HT-29 (cell line): ENCODE data around the gene LDB2. TPM values are rescaled to one million over a fixed set of nuclear protein-coding genes. Genes with fewer than 3 reads are reported as not detected.
"Not testable (repeated sequence)": the region's sequence is repeated elsewhere in the genome, so short reads cannot be mapped to it uniquely, and the experiment has no call there.

Experiments
- DNase-seq: peaks from one replicate; pipeline ENCODE4 v3.0.0-alpha.2; 2015; ENCODE audit warnings: low spot score
- total RNA-seq: library from RNA; depleted of rRNA; stranded (reverse); fragments of >200 nt; shearing (Covaris generic); gene quantifications from 2 replicates; pipeline ENCODE4 v1.2.3, GENCODE V29; 2014

Gene LDB2
- total RNA-seq, 1 experiment from 2014 or later = not detected

DNA sequence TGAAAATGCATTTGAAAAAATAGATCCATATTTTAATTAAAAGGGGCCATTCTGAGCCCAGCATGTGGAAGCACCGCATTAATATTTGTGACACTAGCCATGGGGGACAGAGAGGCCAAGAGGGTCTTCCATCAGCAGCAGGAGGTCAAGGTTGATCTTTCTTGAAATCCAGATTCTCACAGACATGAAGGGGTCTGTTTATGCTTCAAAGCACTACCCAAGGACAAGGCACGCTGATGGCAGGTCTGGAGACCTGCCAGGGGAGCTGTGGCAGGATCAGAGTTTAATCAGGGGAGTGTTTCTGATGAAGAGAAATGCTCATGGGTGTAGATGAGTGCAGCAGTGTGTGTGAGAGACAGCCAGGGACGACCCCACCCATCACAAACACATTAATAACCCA lies 243.3 kb downstream of the LDB2 start:
- DNase-seq = no peak

DNA sequence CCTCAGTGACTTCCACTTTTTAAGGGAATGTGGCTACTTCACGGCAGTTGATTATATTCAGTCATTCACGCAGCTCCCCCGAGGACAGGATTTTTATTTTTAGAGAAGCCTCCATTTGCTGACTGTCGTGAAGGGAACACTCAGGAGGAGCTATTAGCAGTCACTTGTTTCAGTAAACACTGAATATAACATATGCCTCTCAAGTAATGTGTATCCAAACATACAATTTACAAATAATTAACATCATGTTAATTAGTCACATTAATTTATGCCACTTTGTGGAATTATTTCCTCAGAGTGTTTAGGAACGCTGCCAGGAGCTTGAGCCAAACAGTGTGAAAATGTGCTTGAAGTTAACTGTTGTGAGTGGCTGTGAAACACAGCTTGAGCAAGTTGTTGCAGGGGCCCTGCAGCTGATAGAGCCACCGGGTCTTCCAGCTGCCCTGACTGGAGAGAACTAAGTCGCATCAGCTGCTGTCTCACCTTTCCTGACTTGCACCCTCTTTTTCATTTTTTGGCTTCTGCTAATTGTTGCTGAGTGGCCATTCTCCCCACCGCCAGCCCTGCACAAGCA lies 245.6 kb downstream of the LDB2 start:
- DNase-seq = no peak

- DNase-seq = no peak
These were observed 252.0 kb downstream of the LDB2 start for GRCh38 chr4:16646459-16646858.

GRCh38 chr4:16643893-16644292 lies 254.6 kb downstream of the LDB2 start:
- DNase-seq = no peak

DNA sequence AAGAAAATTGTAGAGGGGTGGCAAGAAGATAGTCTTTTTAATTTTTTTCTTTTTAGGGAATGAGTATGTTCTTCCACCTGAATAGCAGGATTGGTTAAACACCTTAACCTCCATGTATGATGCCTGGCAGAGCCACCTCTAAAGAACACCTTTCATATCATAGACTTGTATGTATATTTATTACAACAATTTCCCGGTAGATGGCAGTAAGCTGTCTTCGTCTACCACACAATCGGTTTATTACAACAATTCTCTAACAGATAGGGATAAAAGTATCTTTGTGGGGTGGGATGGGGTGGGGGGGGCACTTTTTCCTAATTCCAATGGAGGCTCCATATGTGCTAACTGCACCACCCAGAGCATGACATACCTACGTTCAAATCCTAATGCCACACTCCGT lies 255.5 kb downstream of the LDB2 start:
- peak; percentile 38 for DNase-seq

DNA sequence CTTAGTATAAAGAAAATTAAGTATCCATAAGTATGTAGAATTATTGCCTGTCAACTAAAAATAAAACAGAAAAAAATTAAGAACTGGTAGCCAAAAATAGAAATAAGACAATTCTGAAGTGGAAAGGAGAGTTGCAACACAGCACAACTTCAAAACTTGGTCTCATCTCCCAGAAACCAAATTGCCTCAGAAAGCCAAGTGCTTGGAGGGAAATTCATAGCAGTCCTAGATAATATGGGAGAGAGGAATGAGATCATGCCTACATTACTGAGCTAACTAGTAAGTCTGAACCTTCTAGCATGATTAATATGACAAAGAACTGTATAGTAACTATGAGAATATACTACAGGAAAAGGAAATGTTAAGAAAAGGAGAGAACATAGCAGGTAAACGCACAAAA lies 256.5 kb downstream of the LDB2 start:
- DNase-seq = no peak

- DNase-seq = no peak
These were observed 261.4 kb downstream of the LDB2 start for GRCh38 chr4:16636912-16637630.

- no peak for DNase-seq
These were observed 262.1 kb downstream of the LDB2 start for GRCh38 chr4:16636304-16636703.

DNA sequence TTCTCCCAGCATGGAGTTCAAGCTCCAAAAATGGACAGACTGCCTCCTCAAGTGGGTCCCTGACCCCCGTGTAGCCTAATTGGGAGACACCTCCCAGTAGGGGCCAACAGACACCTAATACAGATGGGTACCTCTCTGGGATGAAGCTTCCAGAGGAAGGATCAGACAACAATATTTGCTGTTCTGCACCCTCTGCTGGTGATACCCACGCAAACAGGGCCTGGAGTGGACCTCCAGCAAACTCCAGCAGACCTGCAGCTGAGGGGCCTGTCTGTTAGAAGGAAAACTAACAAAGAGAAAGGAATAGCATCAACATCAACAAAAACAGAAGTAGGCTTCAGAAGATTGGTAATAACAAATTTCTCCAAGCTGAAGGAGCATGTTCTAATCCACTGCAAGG lies 269.2 kb downstream of the LDB2 start:
- not testable (repeated sequence) for DNase-seq

GRCh38 chr4:16628835-16629234 lies 269.6 kb downstream of the LDB2 start:
- DNase-seq = not testable (repeated sequence)

DNA sequence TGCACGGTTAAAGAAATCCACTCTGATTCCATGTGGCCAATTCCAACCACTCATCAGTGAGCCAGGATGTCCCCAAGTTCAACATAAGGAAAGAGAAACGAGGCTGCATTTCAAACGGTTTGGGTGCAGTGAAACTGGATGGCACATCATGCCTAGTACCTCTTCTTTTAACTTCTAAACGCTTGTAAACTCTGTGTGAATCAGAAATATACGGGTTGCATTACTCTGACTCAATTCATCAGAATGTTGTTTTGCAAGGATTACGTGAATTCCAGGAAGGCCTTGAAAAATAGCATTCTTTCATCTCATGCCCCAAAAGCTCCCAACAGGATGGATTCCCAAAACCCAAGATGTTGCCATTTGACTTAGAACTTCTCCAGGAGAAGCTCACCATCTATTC lies 270.4 kb downstream of the LDB2 start:
- DNase-seq = no peak

GRCh38 chr4:16626945-16627344 lies 271.5 kb downstream of the LDB2 start:
- DNase-seq = no peak

DNA sequence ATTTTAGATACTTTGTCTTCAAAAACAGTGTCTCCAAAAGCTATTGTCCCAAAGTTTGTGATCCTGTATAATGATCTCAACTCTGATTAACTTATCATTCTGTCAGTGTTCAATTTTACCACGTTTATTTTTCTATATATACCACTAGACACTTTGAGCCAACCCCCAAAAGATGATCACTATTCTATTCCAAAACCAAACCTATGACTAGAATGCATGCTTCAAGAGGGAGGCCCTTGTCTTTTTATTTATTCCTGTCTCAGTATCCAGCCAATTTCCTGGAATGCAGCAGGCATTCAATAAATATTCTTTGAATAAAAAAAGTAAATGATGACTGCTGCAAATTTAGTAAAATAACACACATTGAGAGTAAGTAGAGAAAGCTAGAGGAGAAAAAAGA lies 275.6 kb downstream of the LDB2 start:
- DNase-seq = no peak

DNA sequence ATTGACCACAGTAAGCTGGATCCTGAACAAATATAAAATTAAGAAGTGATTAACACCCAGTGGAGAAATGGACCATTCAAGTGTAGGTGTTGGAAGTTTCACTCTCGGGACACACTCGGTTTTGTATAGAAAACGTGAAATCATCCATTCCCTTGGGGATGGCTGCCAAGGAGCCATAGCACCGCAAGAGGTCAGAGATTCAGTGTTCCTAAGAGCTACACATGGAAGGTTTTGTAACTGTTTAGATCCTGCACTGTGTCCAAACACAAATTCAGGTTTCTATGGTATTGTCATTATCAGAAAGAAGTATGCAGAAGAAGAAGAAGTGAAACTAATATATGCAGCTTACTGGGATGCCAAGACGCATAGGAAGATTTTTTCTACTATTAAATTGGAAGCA lies 281.0 kb downstream of the LDB2 start:
- DNase-seq = no peak

- DNase-seq = no peak
These were observed 281.4 kb downstream of the LDB2 start for GRCh38 chr4:16617011-16617410.

DNA sequence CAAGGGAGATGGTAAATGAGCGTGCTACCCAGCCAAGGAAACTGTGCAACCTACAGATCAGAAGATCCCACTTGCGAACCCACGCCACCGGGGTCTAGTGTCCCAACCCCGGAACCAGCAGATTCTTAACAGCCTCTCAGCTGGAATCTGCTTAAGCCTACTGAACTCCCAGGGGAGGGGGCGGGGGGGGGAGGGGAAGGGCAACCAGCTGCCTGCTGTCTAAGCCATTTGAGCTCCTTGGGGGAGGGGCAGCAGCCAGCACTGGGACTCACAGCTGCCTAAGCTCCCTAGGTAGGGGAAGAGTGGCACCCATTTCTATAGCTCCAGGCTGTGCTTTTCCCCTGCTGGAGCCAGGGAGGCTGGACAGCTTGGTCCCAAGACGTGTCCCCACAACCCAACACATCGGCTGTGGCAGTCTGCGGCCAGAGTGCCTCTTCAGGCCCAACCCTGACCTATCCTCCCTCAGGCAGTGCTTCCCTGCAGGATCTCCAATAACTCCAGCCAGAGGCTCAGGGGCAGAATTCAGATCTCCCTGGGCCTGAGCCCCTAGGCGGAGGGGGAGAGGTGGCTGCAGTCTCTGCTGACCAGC lies 289.2 kb downstream of the LDB2 start:
- no peak for DNase-seq

DNA sequence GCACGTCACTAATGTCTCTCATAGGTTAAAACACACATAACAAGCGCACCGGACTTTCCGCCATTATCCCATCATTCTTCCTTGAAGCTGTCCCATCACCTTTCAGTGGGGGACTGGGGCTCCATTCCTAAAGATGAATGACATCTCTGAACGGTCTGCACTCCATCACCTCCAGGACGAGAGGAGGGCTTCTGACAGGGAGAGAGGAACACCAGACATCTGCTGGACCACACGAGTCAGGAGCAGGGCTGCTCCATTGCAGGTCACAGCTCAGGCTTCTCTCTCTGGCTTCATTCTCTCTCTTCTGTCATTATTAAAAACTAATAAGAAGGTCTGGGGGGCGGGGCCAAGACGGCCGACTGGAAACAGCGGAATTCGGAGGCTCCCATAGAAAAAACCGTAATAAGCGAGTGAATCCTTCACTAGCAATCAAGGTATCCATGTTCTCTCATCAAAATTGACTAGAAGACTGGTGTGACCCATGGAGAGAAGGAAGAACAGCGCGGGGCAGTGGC lies 289.8 kb downstream of the LDB2 start:
- no peak for DNase-seq

DNA sequence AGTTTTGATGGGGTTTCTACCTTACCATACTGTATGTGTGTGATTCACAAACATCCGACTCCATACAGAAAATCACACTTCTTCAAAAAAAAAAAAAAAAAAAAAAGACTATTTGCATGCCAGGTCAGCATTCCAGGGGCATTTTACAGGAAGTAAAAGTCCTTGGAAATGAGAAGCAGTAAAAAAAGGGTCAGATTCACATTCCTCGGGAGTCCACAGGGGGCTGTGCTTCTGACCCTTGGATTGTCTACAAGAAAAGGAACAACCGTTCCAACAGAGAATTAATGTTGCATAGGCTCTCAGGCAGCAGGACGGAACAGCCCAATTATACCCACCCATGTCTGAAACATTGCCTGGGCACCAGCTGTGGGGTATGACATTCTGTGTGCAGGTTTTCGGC lies 290.3 kb downstream of the LDB2 start:
- no peak for DNase-seq

DNA sequence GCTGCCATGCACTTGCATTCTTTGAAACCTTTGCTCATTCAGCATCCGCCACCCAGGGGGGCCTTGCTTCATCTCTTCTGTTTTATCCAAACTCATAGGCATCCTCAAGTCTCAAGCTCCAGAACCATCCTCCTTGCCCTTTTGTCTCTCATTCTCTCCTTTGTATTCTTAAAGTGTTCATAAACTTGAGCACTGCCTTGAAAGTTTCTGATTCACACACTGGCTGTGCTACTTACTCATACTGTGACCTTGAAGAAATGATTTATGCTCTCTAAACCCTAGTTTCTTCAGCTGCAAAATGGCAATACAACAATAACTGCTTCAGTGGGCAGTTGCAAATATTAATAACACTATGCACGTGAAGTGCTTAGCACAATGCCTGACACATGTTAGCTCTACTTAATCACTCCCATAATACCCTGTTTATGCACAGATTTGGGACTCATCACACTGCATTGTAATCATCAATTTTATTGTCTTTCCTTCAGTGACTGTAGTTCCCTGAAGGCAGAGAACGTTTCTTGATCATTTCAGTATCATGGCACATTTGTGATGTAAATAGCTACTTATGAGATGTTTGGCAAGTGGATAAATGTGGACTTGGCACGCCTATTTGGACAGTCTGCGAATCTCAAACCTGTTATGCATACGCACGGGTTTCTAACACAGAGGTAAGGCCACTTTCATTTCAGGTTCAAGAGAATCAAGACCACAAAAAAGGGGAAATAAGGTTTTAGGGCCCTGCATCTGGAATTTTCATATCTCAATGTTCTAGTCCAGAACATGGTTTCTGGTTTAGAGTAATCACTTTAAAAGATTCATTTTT lies 291.0 kb downstream of the LDB2 start:
- no peak for DNase-seq

DNA sequence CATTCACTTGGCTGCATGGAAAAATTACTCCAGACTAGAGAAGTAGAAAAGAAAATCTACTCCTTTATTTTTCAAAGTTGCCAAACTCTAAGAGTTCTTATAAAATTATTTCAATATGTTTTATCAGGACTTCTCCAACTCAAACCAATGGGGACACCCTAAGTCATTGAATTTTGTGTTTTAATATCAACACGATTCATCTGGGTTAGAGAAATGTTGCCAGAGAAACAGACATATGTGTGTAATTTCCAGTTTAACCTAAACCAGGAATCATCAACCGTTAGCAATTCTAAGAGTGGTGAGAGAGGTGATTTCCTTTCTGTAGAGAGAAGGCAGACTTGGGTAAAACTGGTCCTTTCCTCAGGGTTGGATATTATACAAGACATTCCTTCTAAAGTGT lies 291.8 kb downstream of the LDB2 start:
- no peak for DNase-seq

GRCh38 chr4:16603178-16603577 lies 295.3 kb downstream of the LDB2 start:
- DNase-seq = no peak

- no peak for DNase-seq
These were observed 299.7 kb downstream of the LDB2 start for GRCh38 chr4:16598597-16599206.
